Transverse colon (tissue), 4 donors: Measurements from ENCODE around the gene LTA. TPM values are rescaled to one million over a fixed set of nuclear protein-coding genes. Genes with fewer than 3 reads are reported as not detected.

Source experiments
- DNase-seq: peaks from one replicate; pipeline ENCODE4 v3.0.0-alpha.2; 2019
- H3K27ac ChIP-seq, 4 donors: fragments of 200-600 bp; sonication (generic); 2 replicates each; pipeline ENCODE4 v1.5.1; 2016 to 2018; ENCODE audit warnings: inconsistent platforms in 4 of 4
- H3K27me3 ChIP-seq: fragments of 200-600 bp; sonication (generic); 2 replicates; pipeline ENCODE4 v1.5.1; 2017; ENCODE audit warnings: inconsistent platforms
- H3K36me3 ChIP-seq, 4 donors: fragments of 200-600 bp; sonication (generic); 2 replicates each; pipeline ENCODE4 v1.5.1; 2017 to 2019; ENCODE audit warnings: inconsistent platforms in 4 of 4
- H3K4me1 ChIP-seq, 4 donors: fragments of 200-600 bp; sonication (generic); 2 replicates each; pipeline ENCODE4 v1.5.1; 2017 to 2020; ENCODE audit warnings: inconsistent platforms in 4 of 4
- H3K4me3 ChIP-seq, 4 donors: fragments of 200-600 bp; sonication (generic); 1 replicate in 1 of 4; 2 replicates in 3 of 4; pipeline versions ENCODE4 v1.5.1 to v1.6.1; 2017 to 2019; ENCODE audit warnings: inconsistent platforms in 4 of 4
- H3K9me3 ChIP-seq, 2 donors: fragments of 200-600 bp; sonication (generic); 2 replicates each; pipeline ENCODE4 v1.5.1; 2017 to 2019; ENCODE audit warnings: inconsistent platforms in 2 of 2
- EP300 ChIP-seq: sonication (generic); formaldehyde crosslinking; IDR thresholded peaks from one replicate; pipeline ENCODE4 v1.6.1; 2017; ENCODE audit warnings: antibody characterized with exemption, low read depth
- POLR2A ChIP-seq: fragments of 450-650 bp; IDR thresholded peaks from one replicate; pipeline ENCODE4 v1.6.1; 2016; ENCODE audit warnings: antibody characterized with exemption, mild to moderate bottlenecking, moderate library complexity
- POLR2AphosphoS5 ChIP-seq, 3 donors: sonication (generic); formaldehyde crosslinking; IDR thresholded peaks; one replicate each; pipeline ENCODE4 v1.6.1; 2016; ENCODE audit warnings: antibody characterized with exemption in 3 of 3
- WGBS, 2 donors: methylation state at CpG; one replicate each; pipeline ENCODE4 v1.1.5; 2018; ENCODE audit warnings: low coverage in 1 of 2; 5-methylcytosine and 5-hydroxymethylcytosine counted together
- in situ Hi-C, 4 donors: fragments of 200-750 bp; cut with MboI; loops; one replicate each; pipeline versions ENCODE4 v1.15.0 to v1.15.1; 2017; ENCODE audit warnings: low sequenced_read_pairs in 3 of 4, low pct_ligation_motif_present in 1 of 4, low pct_unique_long_range_greater_than_20kb in 1 of 4
- intact Hi-C: fragments of 100-400 bp; cut with DNase I; formaldehyde crosslinking; loops from one replicate; pipeline ENCODE4 v1.15.1; 2023; ENCODE audit warnings: low total_unique reads
- total RNA-seq, 4 donors: library from RNA; depleted of rRNA; stranded (reverse); fragments of >200 nt; gene quantifications; one replicate each; pipeline ENCODE4 v1.1.0, GENCODE V29; 2016
- TF ChIP-seq, protein P1 (sequence below), 5 experiments: fragments of 200-600 bp in 3 of 5; fragments of 450-650 bp in 2 of 5; sonication (generic) in 3 of 5; IDR thresholded peaks; 1 replicate in 2 of 5; 2 replicates in 3 of 5; pipeline ENCODE4 v1.5.1; 2016 to 2017; ENCODE audit warnings: antibody characterized with exemption in 5 of 5, inconsistent platforms in 3 of 5, mild to moderate bottlenecking in 2 of 5, moderate library complexity in 1 of 5

LTA gene
- total RNA-seq, 4 donors from 2014 or later = not detected

DNA sequence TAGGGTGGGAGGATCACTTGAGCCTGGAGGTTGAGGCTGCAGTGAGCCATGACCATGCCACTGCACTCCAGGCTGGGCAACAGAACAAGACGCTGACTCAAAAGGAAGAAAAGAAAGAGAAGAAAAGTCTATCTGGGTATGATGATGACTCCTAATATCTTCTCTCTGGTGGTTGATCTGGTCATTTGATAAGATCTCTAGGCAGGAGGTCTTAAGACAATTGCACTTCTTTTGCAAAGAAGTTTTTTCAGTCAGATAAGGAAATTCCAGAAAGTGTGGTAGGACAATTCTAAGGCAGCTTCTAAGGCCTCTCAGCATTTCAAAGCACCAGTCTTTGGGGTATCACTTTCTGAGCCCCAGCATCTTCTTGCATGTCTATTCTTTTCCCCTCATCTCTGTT lies 35.2 kb downstream of the LTA start:
- intact Hi-C loops = no loop called here
- no peaks in the 10 kb centered on the region for H3K36me3 ChIP-seq
- TF ChIP-seq, protein P1, sequence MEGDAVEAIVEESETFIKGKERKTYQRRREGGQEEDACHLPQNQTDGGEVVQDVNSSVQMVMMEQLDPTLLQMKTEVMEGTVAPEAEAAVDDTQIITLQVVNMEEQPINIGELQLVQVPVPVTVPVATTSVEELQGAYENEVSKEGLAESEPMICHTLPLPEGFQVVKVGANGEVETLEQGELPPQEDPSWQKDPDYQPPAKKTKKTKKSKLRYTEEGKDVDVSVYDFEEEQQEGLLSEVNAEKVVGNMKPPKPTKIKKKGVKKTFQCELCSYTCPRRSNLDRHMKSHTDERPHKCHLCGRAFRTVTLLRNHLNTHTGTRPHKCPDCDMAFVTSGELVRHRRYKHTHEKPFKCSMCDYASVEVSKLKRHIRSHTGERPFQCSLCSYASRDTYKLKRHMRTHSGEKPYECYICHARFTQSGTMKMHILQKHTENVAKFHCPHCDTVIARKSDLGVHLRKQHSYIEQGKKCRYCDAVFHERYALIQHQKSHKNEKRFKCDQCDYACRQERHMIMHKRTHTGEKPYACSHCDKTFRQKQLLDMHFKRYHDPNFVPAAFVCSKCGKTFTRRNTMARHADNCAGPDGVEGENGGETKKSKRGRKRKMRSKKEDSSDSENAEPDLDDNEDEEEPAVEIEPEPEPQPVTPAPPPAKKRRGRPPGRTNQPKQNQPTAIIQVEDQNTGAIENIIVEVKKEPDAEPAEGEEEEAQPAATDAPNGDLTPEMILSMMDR (IDR thresholded peaks at IDR 0.05) = no peak
- TF ChIP-seq EP300 (no peak), POLR2A (no peak), POLR2AphosphoS5 (IDR thresholded peaks at IDR 0.05) (no peak)
- WGBS, 2 donors = 80% methylated on average over 1 of the region's 1 CpG
- H3K4me3 ChIP-seq = no peak overlapping the region
- no peak overlapping the region for H3K27ac ChIP-seq
- DNase-seq = no peak
- H3K4me1 ChIP-seq = no peaks in the 10 kb centered on the region
- in situ Hi-C loops = no loop called here
- no peaks in the 10 kb centered on the region for H3K9me3 ChIP-seq
- H3K27me3 ChIP-seq = no peaks in the 10 kb centered on the region

DNA sequence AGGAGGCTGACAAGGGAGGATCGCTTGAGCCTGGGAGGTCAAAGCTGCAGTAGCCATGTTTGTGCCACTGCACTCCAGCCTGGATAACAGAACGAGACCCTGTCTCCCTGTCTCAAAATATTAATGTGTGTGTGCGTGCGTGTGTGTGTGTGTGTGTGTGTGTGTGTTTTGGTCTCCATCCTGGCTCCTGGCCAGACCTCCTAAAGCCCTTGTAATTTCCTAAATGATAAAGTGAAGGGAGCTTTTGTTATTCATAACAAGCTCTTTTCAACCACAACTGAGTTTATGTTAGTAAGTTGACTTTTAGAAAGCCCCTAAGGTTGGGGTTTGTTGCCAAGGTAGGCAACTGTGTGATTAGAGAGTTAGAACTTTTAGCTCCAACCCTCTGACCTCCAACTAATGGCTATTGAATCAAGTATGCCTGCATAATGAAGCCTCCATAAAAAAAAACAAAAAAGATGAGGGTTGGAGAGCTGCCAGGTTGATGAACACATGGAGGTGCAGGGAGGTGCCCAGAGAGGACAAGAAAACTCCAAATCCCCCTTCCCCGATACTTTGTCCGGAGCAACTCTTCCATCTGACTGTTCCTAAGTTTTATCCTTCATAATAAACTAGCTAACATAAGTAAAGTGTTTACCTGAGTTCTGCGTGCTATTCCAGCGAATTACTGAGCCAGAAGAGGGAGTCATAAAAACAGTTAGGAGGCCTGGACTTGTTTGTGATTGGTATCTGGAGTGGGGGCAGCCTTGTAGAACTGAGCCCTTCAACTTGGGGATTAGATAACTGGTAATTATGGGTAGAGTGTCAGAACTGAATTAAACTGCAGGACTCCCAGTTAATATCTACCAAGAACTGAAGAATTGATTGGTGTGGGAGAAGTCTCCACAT lies 37.7 kb downstream of the LTA start:
- Histone ChIP-seq H3K27me3 (no peaks in the 10 kb centered on the region), H3K27ac (no peak overlapping the region), H3K9me3 (no peaks in the 10 kb centered on the region), H3K36me3 (no peaks in the 10 kb centered on the region), H3K4me3 (no peak overlapping the region), H3K4me1 (peaks cover 0 to 12% (median 4%) of the 10 kb centered on the region in 4 donors)
- in situ Hi-C loops (no loop called here), intact Hi-C loops (no loop called here)
- DNase-seq = no peak
- 66% methylated on average over 8 of the region's 8 CpGs; no CpG with 5 or more reads in 1 of the 2 donors for WGBS, 2 donors
- TF ChIP-seq POLR2AphosphoS5 (IDR thresholded peaks at IDR 0.05) = no peak
- TF ChIP-seq POLR2A = no peak
- TF ChIP-seq EP300 = no peak
- TF ChIP-seq, protein P1 (IDR thresholded peaks at IDR 0.05) = no peak

DNA sequence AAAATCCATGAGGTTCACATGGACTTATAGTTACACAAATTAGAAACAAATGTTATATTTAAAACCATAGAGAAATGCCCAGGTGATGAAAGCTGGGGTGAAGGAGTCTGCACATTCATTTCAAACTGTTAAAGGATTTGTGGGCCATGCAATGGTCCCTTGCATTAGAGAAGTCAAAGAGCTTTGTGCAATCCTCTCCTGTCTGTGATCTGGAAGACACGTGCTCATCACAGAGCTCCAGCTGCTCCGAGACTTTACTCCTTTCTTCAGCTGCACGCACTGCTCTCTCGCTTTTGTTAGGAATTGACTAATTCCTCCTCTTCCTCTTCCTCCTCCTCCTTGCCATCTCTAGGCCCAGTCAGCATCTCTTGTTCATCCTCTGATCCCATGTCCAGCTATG lies 38.9 kb downstream of the LTA start:
- H3K4me3 ChIP-seq = no peak overlapping the region
- H3K27ac ChIP-seq = no peak overlapping the region
- DNase-seq = no peak
- 75 to 76% methylated on average over 4 of the region's 4 CpGs for WGBS, 2 donors
- in situ Hi-C loops (no loop called here), intact Hi-C loops (no loop called here)
- TF ChIP-seq POLR2A (no peak), EP300 (no peak), POLR2AphosphoS5 (IDR thresholded peaks at IDR 0.05) (no peak)
- TF ChIP-seq, protein P1 (IDR thresholded peaks at IDR 0.05) = no peak
- H3K9me3 ChIP-seq = no peaks in the 10 kb centered on the region
- no peaks in the 10 kb centered on the region for H3K36me3 ChIP-seq
- no peaks in the 10 kb centered on the region for H3K27me3 ChIP-seq
- H3K4me1 ChIP-seq = peaks cover 0 to 20% (median 5%) of the 10 kb centered on the region in 4 donors

DNA sequence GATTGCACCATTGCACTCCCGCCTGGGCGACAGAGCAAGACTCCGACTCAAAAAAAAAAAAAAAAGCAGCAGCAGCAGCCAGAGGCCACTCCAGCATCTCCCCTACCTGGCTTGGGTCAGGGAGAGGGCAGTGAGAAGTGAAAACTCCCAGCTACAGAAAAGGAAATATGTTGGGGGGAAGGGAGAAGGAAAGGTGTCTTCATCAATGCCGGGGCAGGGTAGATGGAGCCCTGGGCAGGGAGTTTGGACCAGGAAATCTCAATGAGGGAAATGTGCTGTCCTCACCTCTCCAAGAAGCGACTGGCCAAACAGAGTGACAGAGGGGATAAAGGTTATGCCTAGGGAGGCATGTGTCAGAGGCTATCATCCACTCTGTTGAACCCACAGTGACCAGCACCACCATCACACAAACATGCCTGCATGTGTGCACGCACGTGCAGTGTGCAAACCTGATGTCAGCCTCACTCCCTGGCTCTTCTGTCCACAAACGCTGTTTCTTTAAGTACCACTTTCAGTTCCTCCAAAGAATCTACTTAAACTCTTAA lies 42.1 kb downstream of the LTA start:
- TF ChIP-seq, protein P1 (IDR thresholded peaks at IDR 0.05) = no peak
- no peak for TF ChIP-seq POLR2A
- no peak for TF ChIP-seq EP300
- no peak for TF ChIP-seq POLR2AphosphoS5 (IDR thresholded peaks at IDR 0.05)
- H3K27me3 ChIP-seq = no peaks in the 10 kb centered on the region
- no peaks in the 10 kb centered on the region for H3K36me3 ChIP-seq
- H3K4me3 ChIP-seq = no peak overlapping the region
- in situ Hi-C loops (no loop called here), intact Hi-C loops (no loop called here)
- peak overlapping the region in 3 of 4 donors; percentile 53 to 57 (median 54) for H3K27ac ChIP-seq
- DNase-seq = no peak
- H3K9me3 ChIP-seq = no peaks in the 10 kb centered on the region
- peaks cover 0 to 20% (median 5%) of the 10 kb centered on the region in 4 donors for H3K4me1 ChIP-seq
- WGBS, 2 donors = 69 to 71% methylated on average over 5 to 8 of the region's 8 CpGs
